Small intestine (tissue), 7 donors: ENCODE data around the gene USP24. TPM values are rescaled to one million over a fixed set of nuclear protein-coding genes. Genes with fewer than 3 reads are reported as not detected.
"Not testable (repeated sequence)": the region's sequence is repeated elsewhere in the genome, so short reads cannot be mapped to it uniquely, and the experiment has no call there.

ENCODE experiments used
- DNase-seq, 2 donors: peaks; one replicate each; pipeline versions ENCODE4 v3.0.0 to v3.0.0-alpha.2; 2013
- FAIRE-seq: peaks from 2 replicates; lab custom pipeline; 2012; peaks lifted over from hg19 to GRCh38; lab: Jason Lieb, UNC
- H3K27ac ChIP-seq, 3 donors: one replicate each; pipeline ENCODE4 v1.5.1; 2013; ENCODE audit warnings: low read length in 2 of 3, mild to moderate bottlenecking in 2 of 3, control low read depth in 1 of 3, inconsistent platforms in 1 of 3, low read depth in 1 of 3, moderate library complexity in 1 of 3
- H3K27me3 ChIP-seq, 3 donors: one replicate each; pipeline ENCODE4 v1.6.1; 2013; ENCODE audit warnings: low read length in 3 of 3, inconsistent platforms in 1 of 3; ENCODE audit not compliant: control insufficient read depth in 3 of 3, insufficient read depth in 3 of 3
- H3K36me3 ChIP-seq, 3 donors: one replicate each; pipeline ENCODE4 v1.6.1; 2013; ENCODE audit warnings: low read length in 3 of 3, inconsistent platforms in 1 of 3, low read depth in 1 of 3, mild to moderate bottlenecking in 1 of 3, moderate library complexity in 1 of 3; ENCODE audit not compliant: control insufficient read depth in 3 of 3, insufficient read depth in 2 of 3
- H3K4me1 ChIP-seq, 3 donors: one replicate each; pipeline ENCODE4 v1.6.1; 2013; ENCODE audit warnings: low read length in 2 of 3, inconsistent platforms in 1 of 3, low read depth in 1 of 3, mild to moderate bottlenecking in 1 of 3, moderate library complexity in 1 of 3; ENCODE audit not compliant: control insufficient read depth in 3 of 3, insufficient read depth in 2 of 3
- H3K4me3 ChIP-seq, 3 donors: one replicate each; pipeline ENCODE4 v1.5.1; 2013; ENCODE audit warnings: low read length in 3 of 3, control low read depth in 1 of 3, inconsistent platforms in 1 of 3, low read depth in 1 of 3, mild to moderate bottlenecking in 1 of 3, moderate library complexity in 1 of 3
- H3K9me3 ChIP-seq, 2 donors: one replicate each; pipeline ENCODE4 v1.6.1; 2013; ENCODE audit warnings: low read depth in 1 of 2, low read length in 1 of 2; ENCODE audit not compliant: control insufficient read depth in 2 of 2, insufficient read depth in 1 of 2
- WGBS, 3 donors: extraction: QIAGEN DNeasy Blood & Tissue Kit; methylation state at CpG; one replicate each; pipeline ENCODE4 v1.1.7; 2013; 5-methylcytosine and 5-hydroxymethylcytosine counted together
- polyA plus RNA-seq, 4 donors: library from polyadenylated mRNA; stranded (reverse) in 3 of 4; unstranded in 1 of 4; fragments of 200-250 nt in 3 of 4; fragments of 120-200 nt in 1 of 4; gene quantifications; one replicate each; pipeline versions ENCODE4 v1.2.1 to v1.2.3, GENCODE V29; 2013
- donor health status: healthy with polysubstance abuse.
- donor health status: control.
- donor health status: control.
- donor health status: Bipolar disorder and iron deficiency.
- donor health status: healthy.

Gene USP24
- polyA plus RNA-seq, 4 donors, result 7.3 to 38.3 (median 11.2) TPM

GRCh38 chr1:55109005-55109404, 106.2 kb downstream of the USP24 start:
- not testable (repeated sequence) for H3K27me3 ChIP-seq, H3K4me1 ChIP-seq, H3K4me3 ChIP-seq, FAIRE-seq, H3K27ac ChIP-seq, H3K9me3 ChIP-seq, DNase-seq
- H3K36me3 ChIP-seq, result peaks cover 7 to 14% (median 10%) of the 10 kb centered on the region in 3 donors
- 95 to 96% (median 96%) methylated on average over 14 of the region's 14 CpGs for WGBS, 3 donors

GRCh38 chr1:55107101-55107500, 108.1 kb downstream of the USP24 start:
- no peaks in the 10 kb centered on the region for H3K27me3 ChIP-seq
- H3K36me3 ChIP-seq, result peaks cover 7 to 14% (median 12%) of the 10 kb centered on the region in 3 donors
- FAIRE-seq, result no peak

DNA sequence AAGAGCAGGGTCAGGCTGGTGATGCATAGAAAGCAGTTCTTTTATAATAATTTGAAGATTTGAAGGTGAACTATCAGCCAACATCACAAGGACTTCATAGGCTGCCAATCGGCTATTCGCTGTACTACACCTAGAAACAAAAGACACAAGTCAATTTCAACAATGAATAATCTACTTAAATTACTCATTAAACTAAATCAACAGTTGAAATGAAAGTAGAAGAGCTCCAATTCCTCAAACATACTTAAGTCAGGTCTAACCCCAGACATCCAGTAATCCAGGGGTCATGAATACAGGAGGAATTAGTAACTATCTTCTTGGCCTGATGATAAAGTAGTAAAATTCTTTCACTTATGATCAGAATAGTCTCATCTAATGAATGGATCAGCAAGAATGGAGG, 111.3 kb downstream of the USP24 start:
- Histone ChIP-seq H3K27ac (no peak overlapping the region), H3K36me3 (peaks cover 7 to 21% (median 15%) of the 10 kb centered on the region in 3 donors), H3K9me3 (no peaks in the 10 kb centered on the region), H3K27me3 (no peaks in the 10 kb centered on the region), H3K4me3 (no peak overlapping the region), H3K4me1 (no peaks in the 10 kb centered on the region)
- 91 to 97% (median 92%) methylated on average over 2 of the region's 2 CpGs for WGBS, 3 donors
- DNase-seq, result no peak
- FAIRE-seq, result no peak

More at GRCh38 chr1:55107101-55107500, 108.1 kb downstream of the USP24 start:
- no peak for DNase-seq
- Histone ChIP-seq H3K4me3 (no peak overlapping the region), H3K4me1 (no peaks in the 10 kb centered on the region), H3K27ac (no peak overlapping the region), H3K9me3 (no peaks in the 10 kb centered on the region)
- 76 to 84% (median 78%) methylated on average over 6 of the region's 6 CpGs for WGBS, 3 donors

- H3K27me3 ChIP-seq, result no peaks in the 10 kb centered on the region
- no peak overlapping the region for H3K27ac ChIP-seq
- peaks cover 18 to 31% (median 31%) of the 10 kb centered on the region in 3 donors for H3K36me3 ChIP-seq
- FAIRE-seq (no peak), DNase-seq (no peak)
- H3K9me3 ChIP-seq, result no peaks in the 10 kb centered on the region
- 97 to 98% (median 98%) methylated on average over 5 of the region's 5 CpGs for WGBS, 3 donors
- H3K4me3 ChIP-seq, result no peak overlapping the region
- no peaks in the 10 kb centered on the region for H3K4me1 ChIP-seq
Measured at GRCh38 chr1:55095095-55095494, 120.1 kb downstream of the USP24 start.

DNA sequence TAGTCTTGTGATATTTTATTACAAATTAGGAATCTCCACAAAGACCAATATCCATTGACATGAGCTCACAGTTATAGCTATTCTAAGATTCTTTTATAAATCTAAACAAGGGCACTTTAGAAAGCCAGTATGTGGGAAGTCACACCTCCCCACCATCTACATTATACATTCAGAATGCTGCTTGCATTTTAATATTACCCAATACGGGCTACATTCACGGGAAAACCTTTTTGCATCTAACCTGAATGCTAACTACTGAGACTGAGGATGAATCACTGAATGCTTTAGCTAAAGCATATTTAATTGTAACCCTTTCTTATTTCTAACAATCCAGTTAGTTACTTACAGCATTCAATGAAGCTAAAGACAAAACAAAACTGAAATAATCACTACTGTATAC, 122.7 kb downstream of the USP24 start:
- no peak for DNase-seq
- WGBS, 3 donors, result 94 to 96% (median 94%) methylated on average over 2 of the region's 2 CpGs
- no peak for FAIRE-seq
- Histone ChIP-seq H3K27me3 (no peaks in the 10 kb centered on the region), H3K9me3 (no peaks in the 10 kb centered on the region), H3K27ac (no peak overlapping the region), H3K4me3 (no peak overlapping the region), H3K36me3 (peaks cover 22 to 33% (median 32%) of the 10 kb centered on the region in 3 donors), H3K4me1 (no peaks in the 10 kb centered on the region)

DNA sequence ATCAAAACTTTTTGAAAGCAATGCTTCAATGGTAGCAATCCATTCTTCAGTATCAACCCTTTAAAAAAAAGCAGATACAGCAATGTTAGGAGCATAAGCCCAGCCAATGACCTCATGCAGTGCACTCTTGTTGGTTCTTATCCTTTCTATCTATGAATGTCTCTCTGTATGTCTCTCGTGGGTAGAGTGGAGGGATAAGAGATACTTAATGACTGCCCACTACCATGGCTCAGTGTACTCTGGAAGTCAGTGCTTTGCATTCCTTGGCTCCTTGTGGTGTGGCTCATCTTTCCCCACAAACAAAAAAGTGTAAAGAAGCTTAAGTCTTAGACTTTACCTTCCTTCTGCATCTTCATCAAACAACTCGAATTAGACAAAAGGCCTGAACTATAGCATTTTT, 125.5 kb downstream of the USP24 start:
- Histone ChIP-seq H3K27me3 (no peaks in the 10 kb centered on the region), H3K9me3 (no peaks in the 10 kb centered on the region), H3K4me1 (no peaks in the 10 kb centered on the region), H3K36me3 (peaks cover 29 to 32% (median 29%) of the 10 kb centered on the region in 3 donors), H3K27ac (no peak overlapping the region), H3K4me3 (no peak overlapping the region)
- DNase-seq (no peak), FAIRE-seq (no peak)
- WGBS, 3 donors, result 90 to 92% (median 91%) methylated on average over 2 of the region's 2 CpGs

DNA sequence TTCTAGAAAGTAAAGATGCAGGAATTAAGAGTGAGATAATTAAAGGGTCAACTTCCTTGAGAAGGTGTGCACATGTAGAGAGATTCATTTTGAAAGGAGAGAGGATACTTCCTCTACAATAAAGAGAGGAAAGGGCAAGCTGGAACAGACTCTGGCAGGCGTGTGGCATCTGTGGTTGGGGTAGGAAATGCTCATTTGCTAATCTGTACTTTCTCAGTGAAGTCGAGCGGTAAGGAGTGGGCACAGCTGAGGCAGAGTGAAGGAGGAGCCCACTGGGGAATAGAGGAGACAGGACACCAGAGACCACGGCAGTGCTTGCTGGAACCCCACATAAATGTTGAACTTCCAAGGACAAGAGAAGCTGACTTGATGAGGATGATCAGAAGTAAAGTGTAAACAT, 126.8 kb downstream of the USP24 start:
- FAIRE-seq, result no peak
- WGBS, 3 donors, result 70 to 86% (median 78%) methylated on average over 4 of the region's 4 CpGs
- no peaks in the 10 kb centered on the region for H3K27me3 ChIP-seq
- H3K9me3 ChIP-seq, result no peaks in the 10 kb centered on the region
- peaks cover 27 to 32% (median 30%) of the 10 kb centered on the region in 3 donors for H3K36me3 ChIP-seq
- H3K27ac ChIP-seq, result no peak overlapping the region
- DNase-seq, result no peak
- no peak overlapping the region for H3K4me3 ChIP-seq
- H3K4me1 ChIP-seq, result no peaks in the 10 kb centered on the region

DNA sequence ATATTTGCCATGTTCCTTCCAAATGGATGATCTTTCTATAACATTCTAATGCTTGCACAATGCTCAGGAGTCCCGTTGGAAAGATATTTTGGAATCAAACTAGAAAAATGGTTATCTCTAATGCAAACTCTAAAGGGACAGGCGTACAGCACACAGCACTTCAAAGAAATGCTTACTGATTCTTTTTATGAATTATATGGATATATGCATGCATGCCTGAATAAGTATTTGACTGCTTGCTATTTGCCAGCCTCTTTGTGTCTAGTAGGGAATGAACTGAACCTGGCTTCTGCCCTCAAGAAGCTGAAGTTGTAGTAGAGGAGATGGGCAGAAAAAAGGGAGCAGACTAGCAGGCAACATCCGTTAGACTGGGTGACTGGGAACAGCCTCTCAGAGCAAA, 127.7 kb downstream of the USP24 start:
- DNase-seq (no peak), FAIRE-seq (no peak)
- Histone ChIP-seq H3K27me3 (no peaks in the 10 kb centered on the region), H3K36me3 (peaks cover 28 to 38% (median 31%) of the 10 kb centered on the region in 3 donors), H3K4me1 (no peaks in the 10 kb centered on the region), H3K4me3 (no peak overlapping the region), H3K9me3 (no peaks in the 10 kb centered on the region), H3K27ac (no peak overlapping the region)
- WGBS, 3 donors, result 91 to 93% (median 93%) methylated on average over 3 of the region's 3 CpGs

GRCh38 chr1:55084257-55084656, 130.9 kb downstream of the USP24 start:
- no peaks in the 10 kb centered on the region for H3K4me1 ChIP-seq
- H3K36me3 ChIP-seq, result peaks cover 30 to 40% (median 36%) of the 10 kb centered on the region in 3 donors
- FAIRE-seq, result no peak
- H3K9me3 ChIP-seq, result no peaks in the 10 kb centered on the region
- no peak overlapping the region for H3K4me3 ChIP-seq
- no peak overlapping the region for H3K27ac ChIP-seq
- WGBS, 3 donors, result 95 to 97% (median 96%) methylated on average over 7 of the region's 7 CpGs
- no peaks in the 10 kb centered on the region for H3K27me3 ChIP-seq
- DNase-seq, result no peak
